Effector memory CD8-positive, alpha-beta T cell (primary cell): ENCODE measurements around the gene S100B.
A peak's percentile ranks its signal among the peaks of the same experiment; 100 is the strongest.

ENCODE experiments used
- ATAC-seq: fragments of 150-1000 bp; cut with Tn5 transposase; replicated peaks from 2 replicates; pipeline ENCODE4 v1.10.0; 2021; ENCODE audit warnings: mild to moderate bottlenecking, moderate library complexity
- DNase-seq, 3 experiments: peaks; one replicate each; pipeline ENCODE4 v3.0.0; 2021
- H3K27ac Mint-ChIP-seq, 2 donors: one replicate each; pipeline ENCODE4 v1.8.0; 2022; ENCODE audit warnings: mild to moderate bottlenecking in 2 of 2, mixed read lengths in 2 of 2, moderate library complexity in 2 of 2
- H3K27me3 Mint-ChIP-seq, 2 donors: one replicate each; pipeline ENCODE4 v1.8.0; 2022; ENCODE audit warnings: mixed read lengths in 2 of 2
- H3K36me3 Mint-ChIP-seq: one replicate; pipeline ENCODE4 v1.8.0; 2022; ENCODE audit warnings: mild to moderate bottlenecking, moderate library complexity, mixed read lengths; ENCODE audit not compliant: insufficient read depth
- H3K4me1 Mint-ChIP-seq, 2 donors: one replicate each; pipeline ENCODE4 v1.8.0; 2022; ENCODE audit warnings: low read depth in 2 of 2, mixed read lengths in 2 of 2
- H3K4me3 Mint-ChIP-seq, 2 donors: one replicate each; pipeline ENCODE4 v1.8.0; 2022; ENCODE audit warnings: mild to moderate bottlenecking in 2 of 2, mixed read lengths in 2 of 2, moderate library complexity in 2 of 2
- H3K9me3 Mint-ChIP-seq, 2 donors: one replicate each; pipeline ENCODE4 v1.8.0; 2022; ENCODE audit warnings: mixed read lengths in 2 of 2
- total RNA-seq, 9 experiments: gene quantifications; one replicate each; lab custom pipeline; 2026; lab: John Stamatoyannopoulos, UW

The S100B gene
- total RNA-seq, result 0 to 7.8 (median 0.03) reads per million in 9 experiments

DNA sequence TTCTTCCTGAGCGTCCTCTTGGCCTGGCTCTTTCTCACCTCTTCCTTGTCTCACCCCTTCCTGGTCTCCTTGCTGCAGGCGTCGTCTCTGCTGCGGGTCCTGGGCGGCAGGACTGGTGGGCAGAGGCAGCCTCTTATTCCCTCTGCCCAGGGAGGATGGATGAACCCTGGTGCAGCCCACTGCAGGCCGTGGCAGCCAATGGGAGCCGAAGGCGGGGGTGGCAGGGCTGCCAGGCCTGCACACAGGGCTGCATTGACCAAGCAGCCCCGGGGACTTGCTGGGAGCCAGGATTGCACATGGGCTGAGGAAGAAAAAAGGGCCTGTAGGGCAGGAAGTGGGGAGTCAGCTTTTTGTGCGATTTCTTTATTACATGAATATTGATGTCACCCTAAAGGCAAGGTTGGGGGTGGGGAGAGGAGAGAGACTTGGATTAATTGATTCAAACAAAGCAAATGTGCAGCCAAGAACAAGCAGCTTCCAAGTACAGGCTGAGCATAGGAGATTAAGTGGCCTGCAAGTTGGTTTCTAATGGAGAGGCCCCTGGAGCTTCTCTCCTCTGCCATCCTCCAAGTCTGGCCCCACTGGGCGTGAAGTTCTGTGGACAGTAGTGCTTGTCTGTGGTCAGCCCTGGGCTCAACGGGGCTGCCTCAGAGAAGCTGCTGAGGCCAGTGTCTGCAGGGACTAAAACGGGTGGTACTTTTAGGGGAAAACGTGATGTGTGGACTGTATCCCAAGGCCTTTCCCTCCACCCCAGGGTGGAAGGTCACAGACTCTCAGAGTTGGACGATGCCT lies at the start of gene S100B:
Gene S100B (minus strand): TSS at position 108 of the 792 bp plus-strand sequence. CDS start 2,667 bp downstream, outside the sequence.
- peak within 1 kb of the TSS; percentile 69 to 79 for H3K4me3 Mint-ChIP-seq
- ATAC-seq (no peak), DNase-seq (no peak)

DNA sequence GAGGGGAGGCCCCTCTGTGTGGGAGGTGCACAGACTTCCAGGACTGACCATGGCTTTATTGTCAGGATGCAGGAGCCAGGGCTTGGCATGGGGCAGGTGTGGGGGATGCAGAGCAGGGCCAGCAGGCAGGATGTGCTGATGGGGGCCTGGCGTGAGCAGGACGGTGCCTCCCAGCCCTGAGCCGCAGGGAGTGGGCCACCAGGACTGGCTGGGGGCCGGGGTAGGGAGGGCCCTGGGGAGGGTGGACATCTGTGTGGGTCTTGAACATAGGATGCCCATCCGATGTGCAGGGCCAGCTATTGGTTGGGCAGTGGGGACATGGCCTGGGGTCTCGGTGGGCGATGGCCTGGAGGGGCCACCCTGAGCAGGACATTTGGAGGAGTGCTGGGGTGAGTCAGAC lies 46.2 kb upstream of the S100B start:
- no peak overlapping the region for H3K4me3 Mint-ChIP-seq
- peaks cover 16 to 18% of the 10 kb centered on the region in 2 donors for H3K4me1 Mint-ChIP-seq
- H3K27ac Mint-ChIP-seq, result peak overlapping the region in 1 of 2 donors; percentile 80
- peaks cover 88% of the 10 kb centered on the region for H3K36me3 Mint-ChIP-seq
- ATAC-seq, result no peak
- H3K27me3 Mint-ChIP-seq, result no peaks in the 10 kb centered on the region
- peaks cover 4 to 14% of the 10 kb centered on the region in 2 donors for H3K9me3 Mint-ChIP-seq
- DNase-seq, result no peak

More for the DNA sequence above, at the start of gene S100B:
- H3K27ac Mint-ChIP-seq, result peak within 1 kb of the TSS; percentile 89 to 93
- H3K9me3 Mint-ChIP-seq, result no peaks in the 10 kb centered on the region
- no peaks in the 10 kb centered on the region for H3K36me3 Mint-ChIP-seq
- no peaks in the 10 kb centered on the region for H3K27me3 Mint-ChIP-seq
- H3K4me1 Mint-ChIP-seq, result peaks cover 33% of the 10 kb centered on the region in 2 donors

DNA sequence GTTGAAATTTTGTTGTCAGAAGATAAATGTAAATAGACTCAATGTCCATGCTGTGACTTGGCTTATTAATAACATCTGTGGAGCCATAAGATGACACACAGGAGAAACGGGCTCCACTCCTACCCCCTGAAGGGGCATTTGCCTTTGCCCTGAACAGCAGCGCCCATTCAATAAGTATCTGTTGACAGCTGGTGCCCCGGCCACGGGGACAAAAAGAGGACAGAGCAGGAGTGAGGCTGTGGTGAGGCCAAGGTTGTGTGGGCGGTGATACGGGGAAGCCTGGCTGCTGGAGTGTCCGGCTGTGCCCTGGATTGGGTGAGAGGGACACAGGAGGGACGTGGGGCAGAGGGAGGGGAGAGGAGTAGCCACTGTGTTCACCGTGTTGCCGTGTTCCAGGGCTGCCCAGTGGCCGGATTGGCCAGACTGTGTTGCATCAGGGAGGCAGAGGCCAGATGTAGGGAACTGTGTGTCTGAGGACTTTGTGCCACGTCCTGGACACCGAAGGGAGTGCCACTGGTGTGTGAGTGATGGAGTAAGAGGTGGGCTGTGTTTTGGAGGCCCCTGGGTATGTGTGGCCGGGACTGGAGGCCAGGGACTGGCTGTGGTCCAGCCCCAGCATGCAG lies 45.7 kb upstream of the S100B start:
- peaks cover 88% of the 10 kb centered on the region for H3K36me3 Mint-ChIP-seq
- H3K4me1 Mint-ChIP-seq, result peaks cover 18 to 22% of the 10 kb centered on the region in 2 donors
- no peak for DNase-seq
- H3K27me3 Mint-ChIP-seq, result no peaks in the 10 kb centered on the region
- ATAC-seq, result no peak
- H3K27ac Mint-ChIP-seq, result peak overlapping the region in 1 of 2 donors; percentile 80
- peaks cover 4 to 8% of the 10 kb centered on the region in 2 donors for H3K9me3 Mint-ChIP-seq
- no peak overlapping the region for H3K4me3 Mint-ChIP-seq

DNA sequence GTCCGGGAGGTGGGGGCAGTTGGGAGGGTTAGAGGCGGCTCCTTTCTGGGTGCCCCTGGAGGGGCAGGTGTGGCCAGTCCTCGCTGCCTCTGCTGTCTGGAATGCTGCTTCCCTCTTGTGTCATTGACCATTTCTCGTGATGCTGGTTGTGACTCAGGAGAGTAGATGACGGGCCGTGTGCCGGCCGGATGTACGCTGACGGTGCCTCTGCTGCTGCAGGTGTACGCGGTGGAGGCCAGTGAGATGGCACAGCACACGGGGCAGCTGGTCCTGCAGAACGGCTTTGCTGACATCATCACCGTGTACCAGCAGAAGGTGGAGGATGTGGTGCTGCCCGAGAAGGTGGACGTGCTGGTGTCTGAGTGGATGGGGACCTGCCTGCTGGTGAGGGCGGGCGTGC lies 44.5 kb upstream of the S100B start:
- Mint-ChIP-seq H3K27ac (peak overlapping the region in 1 of 2 donors; percentile 44), H3K4me1 (peaks cover 18 to 22% of the 10 kb centered on the region in 2 donors), H3K36me3 (peaks cover 91% of the 10 kb centered on the region), H3K9me3 (peaks cover 0 to 2% of the 10 kb centered on the region in 2 donors), H3K27me3 (no peaks in the 10 kb centered on the region), H3K4me3 (no peak overlapping the region)
- ATAC-seq (no peak), DNase-seq (no peak)

DNA sequence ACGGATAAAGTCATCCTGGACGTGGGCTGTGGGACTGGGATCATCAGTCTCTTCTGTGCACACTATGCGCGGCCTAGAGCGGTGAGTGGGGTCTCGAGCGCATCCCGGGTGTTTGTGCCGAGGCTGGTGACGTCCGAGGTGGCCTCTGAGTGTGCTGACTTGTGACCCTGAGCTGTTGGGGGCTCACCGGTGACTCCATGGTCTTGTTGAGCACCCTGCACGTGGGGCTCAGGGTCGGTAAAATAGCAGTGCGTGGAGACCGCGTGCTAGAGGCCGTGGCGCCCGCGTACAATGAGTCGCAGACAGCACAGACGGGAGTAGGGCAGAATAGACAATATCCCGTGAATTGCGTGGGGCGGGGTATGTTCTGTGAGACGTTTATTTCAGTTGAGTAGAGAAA lies 43.7 kb upstream of the S100B start:
- DNase-seq (no peak), ATAC-seq (no peak)
- Mint-ChIP-seq H3K27ac (no peak overlapping the region), H3K9me3 (no peaks in the 10 kb centered on the region), H3K27me3 (no peaks in the 10 kb centered on the region), H3K36me3 (peaks cover 91% of the 10 kb centered on the region), H3K4me3 (no peak overlapping the region), H3K4me1 (peaks cover 18 to 22% of the 10 kb centered on the region in 2 donors)

DNA sequence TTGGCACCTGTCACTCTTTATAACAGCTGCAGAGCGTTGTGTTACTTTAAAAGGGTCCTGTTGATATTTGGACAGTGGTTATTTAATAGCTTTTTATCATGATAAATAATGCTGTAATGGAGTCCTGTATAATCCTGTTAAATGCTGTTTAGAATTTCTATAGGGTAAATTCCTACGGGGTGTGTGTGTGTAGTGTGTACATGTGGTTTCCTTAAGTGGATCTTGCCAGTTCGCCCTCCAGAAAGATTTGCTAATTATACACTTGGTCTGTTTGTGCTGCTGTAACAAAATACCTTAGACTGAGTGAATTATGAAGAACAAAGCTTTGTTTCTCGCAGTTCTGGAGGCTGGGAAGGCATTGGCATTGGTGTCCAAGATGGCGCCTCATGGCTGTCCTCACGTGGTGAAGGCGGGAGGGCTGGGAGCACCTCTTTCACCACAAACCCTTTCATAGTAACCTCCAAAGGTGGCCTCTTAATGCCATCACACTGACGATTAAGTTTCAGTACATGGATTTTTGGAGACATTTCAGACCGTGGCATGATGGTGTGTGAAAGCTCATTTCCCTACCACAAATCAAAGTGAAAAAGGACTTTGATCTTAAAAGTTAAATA lies 41.8 kb upstream of the S100B start:
- no peak overlapping the region for H3K4me3 Mint-ChIP-seq
- H3K4me1 Mint-ChIP-seq, result peaks cover 21 to 22% of the 10 kb centered on the region in 2 donors
- H3K36me3 Mint-ChIP-seq, result peaks cover 87% of the 10 kb centered on the region
- ATAC-seq, result no peak
- H3K27me3 Mint-ChIP-seq, result no peaks in the 10 kb centered on the region
- H3K27ac Mint-ChIP-seq, result peak overlapping the region; percentile 41 to 57
- DNase-seq, result no peak
- no peaks in the 10 kb centered on the region for H3K9me3 Mint-ChIP-seq

DNA sequence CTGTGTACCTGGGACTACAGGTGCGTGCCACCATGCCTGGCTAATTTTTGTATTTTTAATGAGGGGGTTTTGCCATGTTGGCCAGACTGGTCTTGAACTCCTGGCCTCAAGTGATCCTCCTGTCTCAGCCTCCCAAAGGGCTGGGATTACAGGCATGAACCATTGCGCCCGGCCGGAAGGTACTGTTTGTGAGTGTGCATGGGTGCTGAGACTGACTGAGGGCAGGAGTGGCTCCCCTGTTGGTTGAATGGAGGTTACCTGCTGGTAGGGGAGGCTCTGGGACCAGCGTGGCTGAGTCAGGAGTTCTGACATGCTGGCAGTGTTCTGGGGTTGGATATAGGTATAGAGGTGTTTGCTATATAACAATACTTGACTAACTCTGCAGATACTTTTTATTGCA lies 41.0 kb upstream of the S100B start:
- ATAC-seq (no peak), DNase-seq (no peak)
- Mint-ChIP-seq H3K9me3 (no peaks in the 10 kb centered on the region), H3K27me3 (no peaks in the 10 kb centered on the region), H3K27ac (peak overlapping the region; percentile 38 to 41), H3K4me1 (peaks cover 18 to 22% of the 10 kb centered on the region in 2 donors), H3K36me3 (peaks cover 93% of the 10 kb centered on the region), H3K4me3 (no peak overlapping the region)

DNA sequence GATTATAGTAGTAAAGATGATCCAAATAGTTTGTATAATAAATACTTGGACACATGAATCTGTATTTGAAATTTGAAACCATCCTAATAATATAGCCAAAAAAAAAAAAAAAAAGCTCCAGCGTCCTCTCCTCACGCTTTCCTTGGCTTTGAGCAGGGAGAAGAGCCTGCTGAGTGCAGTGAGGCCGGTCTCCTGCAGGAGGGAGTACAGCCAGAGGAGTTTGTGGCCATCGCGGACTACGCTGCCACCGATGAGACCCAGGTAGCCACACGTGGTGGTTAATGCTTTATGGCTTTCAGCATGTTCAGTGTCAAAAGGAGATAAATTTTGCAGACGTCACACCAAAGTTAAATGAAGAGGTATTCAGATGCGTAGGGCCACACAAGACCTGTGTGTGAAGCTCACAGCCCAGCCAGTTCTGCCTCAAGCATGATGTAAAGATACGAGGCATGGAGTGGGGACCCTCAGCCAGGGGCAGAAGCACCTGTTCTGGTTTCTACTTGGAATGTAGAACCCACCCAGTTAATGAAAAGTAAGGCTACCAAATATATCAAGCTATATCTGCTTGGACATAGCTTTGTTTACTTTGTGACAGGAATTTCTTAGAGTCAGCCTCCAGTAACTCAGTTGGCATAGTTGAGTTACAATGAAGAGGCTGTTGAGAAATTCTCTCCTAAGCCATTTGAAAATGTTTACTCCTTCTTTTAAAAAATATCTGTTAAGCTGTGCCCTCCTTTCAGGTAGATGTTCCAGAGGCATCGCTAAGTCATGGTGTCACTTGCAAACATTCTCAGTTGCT lies 38.7 kb upstream of the S100B start:
- Mint-ChIP-seq H3K4me1 (peaks cover 27 to 34% of the 10 kb centered on the region in 2 donors), H3K4me3 (no peak overlapping the region), H3K9me3 (no peaks in the 10 kb centered on the region), H3K27me3 (no peaks in the 10 kb centered on the region), H3K36me3 (peaks cover 93% of the 10 kb centered on the region), H3K27ac (peak overlapping the region in 1 of 2 donors; percentile 63)
- DNase-seq (no peak), ATAC-seq (no peak)

DNA sequence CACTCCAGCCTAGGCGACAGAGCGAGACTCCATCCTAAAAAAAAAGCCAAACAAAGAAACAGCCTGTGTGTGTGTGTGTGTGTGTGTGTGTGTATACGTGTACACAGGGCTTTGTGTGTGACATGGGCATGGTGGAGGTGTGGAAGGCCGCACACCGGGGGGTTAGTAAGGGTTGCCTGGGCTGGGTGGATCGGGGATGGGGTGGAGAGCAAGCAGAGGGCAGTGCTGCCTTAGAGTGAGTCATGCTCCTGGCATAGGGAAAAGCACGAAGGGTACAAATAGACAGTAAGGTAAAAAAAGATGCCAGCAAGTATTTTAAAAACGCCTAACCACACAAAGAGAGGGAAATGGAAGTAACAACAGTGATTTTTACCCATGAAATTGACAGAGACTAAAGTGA lies 36.8 kb upstream of the S100B start:
- Mint-ChIP-seq H3K4me1 (peaks cover 37 to 46% of the 10 kb centered on the region in 2 donors), H3K4me3 (no peak overlapping the region), H3K27me3 (no peaks in the 10 kb centered on the region), H3K36me3 (peaks cover 85% of the 10 kb centered on the region), H3K27ac (no peak overlapping the region), H3K9me3 (no peaks in the 10 kb centered on the region)
- ATAC-seq, result no peak
- no peak for DNase-seq

DNA sequence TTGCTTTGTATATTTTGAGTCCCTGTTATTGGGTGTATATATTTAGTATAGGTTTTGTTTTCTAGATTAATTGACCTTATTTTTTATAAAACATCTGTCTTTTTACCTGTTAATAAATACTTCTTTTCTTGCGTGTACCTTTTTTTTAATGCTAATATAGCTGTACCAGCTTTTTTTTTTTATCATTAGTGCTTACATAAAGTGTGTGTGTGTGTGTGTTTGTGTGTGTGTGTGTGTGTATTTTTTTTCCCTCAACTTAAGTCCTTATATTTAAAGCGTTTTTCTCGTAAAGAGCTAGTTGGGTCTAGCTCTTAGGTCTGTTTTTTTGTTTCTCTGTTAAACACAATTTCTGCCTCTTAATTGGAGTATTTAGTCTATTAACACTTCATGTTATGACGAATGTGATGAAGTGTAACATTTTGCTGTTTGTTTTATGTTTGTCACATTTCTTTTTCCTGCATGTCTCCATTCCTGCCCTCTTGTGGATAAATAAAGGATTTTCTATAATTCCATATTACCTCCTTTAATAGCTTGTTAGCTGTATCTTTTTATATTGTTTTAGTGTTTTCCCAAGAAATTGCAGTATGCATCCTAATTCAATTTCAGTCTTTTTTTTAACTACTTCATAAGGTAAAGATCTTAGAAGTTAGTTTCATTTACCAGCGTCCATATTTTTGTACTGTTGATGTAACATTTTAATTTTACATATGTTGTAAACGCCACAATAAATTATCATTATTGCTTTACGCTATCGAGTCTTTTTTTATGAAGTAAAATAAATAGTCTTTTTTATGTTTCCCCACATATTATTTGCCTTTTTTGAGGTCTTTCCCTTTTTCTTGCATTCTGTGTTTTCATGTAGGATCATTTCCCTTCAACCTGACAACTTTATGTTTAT lies 34.9 kb upstream of the S100B start:
- peak overlapping the region; percentile 66 to 68 for H3K27ac Mint-ChIP-seq
- H3K36me3 Mint-ChIP-seq, result peaks cover 79% of the 10 kb centered on the region
- H3K4me3 Mint-ChIP-seq, result peak overlapping the region; percentile 56 to 98
- peaks cover 40 to 50% of the 10 kb centered on the region in 2 donors for H3K4me1 Mint-ChIP-seq
- H3K27me3 Mint-ChIP-seq, result no peaks in the 10 kb centered on the region
- DNase-seq (no peak), ATAC-seq (no peak)
- H3K9me3 Mint-ChIP-seq, result no peaks in the 10 kb centered on the region

DNA sequence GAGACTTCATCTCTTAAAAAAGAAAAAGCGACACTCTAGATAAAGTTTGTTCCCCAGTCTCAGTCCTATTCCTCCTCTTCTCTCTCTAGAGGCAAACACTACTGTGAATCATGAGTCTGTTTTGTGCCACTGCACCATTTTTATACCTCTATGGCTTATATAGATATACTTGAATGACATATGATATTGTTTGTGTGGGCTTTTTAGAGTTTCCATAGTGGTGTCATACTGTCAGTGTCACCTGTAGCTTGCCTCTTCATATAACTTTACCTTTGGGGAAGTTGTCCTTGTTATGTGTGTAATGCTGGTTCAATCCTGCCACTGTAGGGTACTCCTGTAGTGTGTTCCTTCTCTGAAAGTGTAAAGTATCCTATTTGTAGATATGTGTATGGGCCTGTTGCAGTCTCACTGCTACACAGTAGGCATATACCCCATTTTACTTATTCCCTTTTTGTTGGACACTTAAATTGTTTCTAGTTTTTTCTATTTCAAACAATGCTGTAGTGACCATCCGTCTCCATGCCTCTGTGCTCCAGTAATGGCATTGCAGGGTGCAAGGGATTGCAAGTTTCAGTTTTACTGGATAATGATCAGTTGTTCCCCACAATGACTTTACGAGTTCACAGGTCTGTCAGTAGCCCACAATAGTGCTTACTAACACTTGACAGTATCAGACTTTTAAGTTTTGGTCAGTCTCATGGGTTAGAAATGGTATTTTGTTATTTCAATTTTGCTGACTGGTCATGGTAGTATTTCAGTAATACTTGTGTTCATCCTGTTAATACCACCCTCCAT lies 33.3 kb upstream of the S100B start:
- Mint-ChIP-seq H3K4me1 (peaks cover 44 to 55% of the 10 kb centered on the region in 2 donors), H3K36me3 (peaks cover 66% of the 10 kb centered on the region)
- no peak for ATAC-seq

More for the DNA sequence above, 33.3 kb upstream of the S100B start:
- H3K9me3 Mint-ChIP-seq, result no peaks in the 10 kb centered on the region
- H3K27me3 Mint-ChIP-seq, result no peaks in the 10 kb centered on the region
- DNase-seq, result no peak
- H3K27ac Mint-ChIP-seq, result peak overlapping the region; percentile 4 to 26
- peak overlapping the region; percentile 56 to 98 for H3K4me3 Mint-ChIP-seq
